ENCODE measurements around the gene SRRM4.

SRRM4 gene

DNA sequence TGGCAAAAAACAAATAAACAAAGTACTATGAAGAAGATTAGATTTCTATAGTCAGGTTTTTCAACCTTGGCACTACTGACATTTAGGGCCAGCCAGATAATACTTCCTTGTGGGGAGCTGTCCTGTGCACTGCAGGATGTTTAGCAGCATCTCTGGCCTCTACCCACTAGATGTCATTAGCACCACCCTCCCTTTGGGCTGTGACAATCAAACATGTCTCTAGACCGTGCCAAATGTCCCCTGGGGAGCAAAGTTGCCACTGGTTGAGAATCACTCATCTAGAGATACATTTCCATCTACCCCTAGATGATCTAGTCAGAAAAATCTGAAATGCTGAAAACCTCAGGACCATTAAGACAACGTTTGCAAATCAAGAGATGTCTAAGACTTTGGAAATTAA, 29.9 kb downstream of the SRRM4 start:
- DNase-seq, result no peak
- Histone ChIP-seq H3K36me3 (no peaks in the 10 kb centered on the region), H3K4me3 (no peak overlapping the region), H3K9me3 (peaks cover 0 to 9% (median 0%) of the 10 kb centered on the region in 3 donors), H3K4me1 (no peaks in the 10 kb centered on the region), H3K27ac (no peak overlapping the region), H3K27me3 (peaks cover 0 to 35% of the 10 kb centered on the region in 2 donors)
- intact Hi-C loops (cut with DNase I; ENCODE audit: low total_unique reads), result no loop called here
- no peak for TF ChIP-seq CTCF (IDR thresholded peaks at IDR 0.05)

DNA sequence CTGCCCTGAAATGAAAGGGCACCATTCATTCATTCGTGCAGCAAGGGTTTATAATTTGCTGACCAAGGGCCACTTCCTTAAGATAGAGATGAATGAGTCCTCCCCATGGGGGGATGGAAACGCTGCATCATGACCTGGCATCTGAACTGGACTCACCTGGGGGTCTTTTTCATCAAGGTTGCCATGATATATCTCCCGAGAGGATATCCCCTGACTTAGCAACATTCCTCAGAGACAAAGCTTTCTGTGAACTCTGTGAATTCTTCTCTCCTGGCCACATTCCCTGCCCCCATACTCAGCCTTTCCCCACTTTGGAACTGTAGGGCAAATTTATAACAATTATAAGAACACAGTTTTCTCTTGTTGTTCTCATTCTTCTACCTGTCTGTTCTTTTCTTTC, 30.8 kb downstream of the SRRM4 start:
- intact Hi-C loops (cut with DNase I; ENCODE audit: low total_unique reads), result no loop called here
- H3K27me3 ChIP-seq, result peaks cover 0 to 35% of the 10 kb centered on the region in 2 donors

DNA sequence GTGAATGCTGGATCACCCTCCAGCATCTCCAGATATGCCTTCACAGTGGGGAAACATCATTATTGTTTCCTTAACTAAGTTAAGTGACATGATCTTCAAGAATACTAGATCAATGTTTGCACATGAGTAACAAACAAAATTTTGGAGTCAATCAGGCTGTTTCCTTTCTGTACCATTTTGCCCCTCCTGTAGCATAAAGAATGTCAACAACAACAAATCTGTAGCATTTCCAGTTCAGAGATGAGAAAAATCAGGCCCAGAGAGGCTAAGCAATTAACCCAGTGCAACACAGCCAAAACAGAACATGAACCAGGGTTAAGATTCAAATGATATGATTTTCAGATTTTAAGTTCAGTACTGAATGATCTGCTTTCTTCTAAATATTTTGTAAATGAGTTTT, 31.7 kb downstream of the SRRM4 start:
- Histone ChIP-seq H3K27ac (no peak overlapping the region), H3K36me3 (no peaks in the 10 kb centered on the region), H3K9me3 (peaks cover 0 to 9% (median 0%) of the 10 kb centered on the region in 3 donors), H3K4me1 (no peaks in the 10 kb centered on the region), H3K27me3 (peaks cover 0 to 35% of the 10 kb centered on the region in 2 donors), H3K4me3 (no peak overlapping the region)
- no peak for DNase-seq
- intact Hi-C loops (cut with DNase I; ENCODE audit: low total_unique reads), result no loop called here
- no peak for TF ChIP-seq CTCF (IDR thresholded peaks at IDR 0.05)

More for the DNA sequence above, 30.8 kb downstream of the SRRM4 start:
- no peak for TF ChIP-seq CTCF (IDR thresholded peaks at IDR 0.05)
- DNase-seq, result no peak
- H3K27ac ChIP-seq, result no peak overlapping the region
- H3K36me3 ChIP-seq, result no peaks in the 10 kb centered on the region
- H3K9me3 ChIP-seq, result peaks cover 0 to 9% (median 0%) of the 10 kb centered on the region in 3 donors
- no peaks in the 10 kb centered on the region for H3K4me1 ChIP-seq
- no peak overlapping the region for H3K4me3 ChIP-seq

GRCh38 chr12:119014368-119014767, 33.0 kb downstream of the SRRM4 start:
- H3K27ac ChIP-seq, result no peak overlapping the region
- H3K36me3 ChIP-seq, result no peaks in the 10 kb centered on the region
- peaks cover 0 to 25% of the 10 kb centered on the region in 2 donors for H3K27me3 ChIP-seq
- peaks cover 0 to 9% (median 0%) of the 10 kb centered on the region in 3 donors for H3K9me3 ChIP-seq
- no peak for TF ChIP-seq CTCF (IDR thresholded peaks at IDR 0.05)
- intact Hi-C loops (cut with DNase I; ENCODE audit: low total_unique reads), result no loop called here
- H3K4me1 ChIP-seq, result no peaks in the 10 kb centered on the region
- H3K4me3 ChIP-seq, result no peak overlapping the region
- no peak for DNase-seq

GRCh38 chr12:119016715-119017114, 35.4 kb downstream of the SRRM4 start:
- Histone ChIP-seq H3K9me3 (peaks cover 0 to 4% (median 3%) of the 10 kb centered on the region in 3 donors), H3K27me3 (peaks cover 0 to 25% of the 10 kb centered on the region in 2 donors), H3K36me3 (no peaks in the 10 kb centered on the region), H3K4me3 (no peak overlapping the region), H3K27ac (no peak overlapping the region), H3K4me1 (no peaks in the 10 kb centered on the region)
- no peak for DNase-seq
- TF ChIP-seq CTCF (IDR thresholded peaks at IDR 0.05), result no peak
- intact Hi-C loops (cut with DNase I; ENCODE audit: low total_unique reads), result no loop called here

DNA sequence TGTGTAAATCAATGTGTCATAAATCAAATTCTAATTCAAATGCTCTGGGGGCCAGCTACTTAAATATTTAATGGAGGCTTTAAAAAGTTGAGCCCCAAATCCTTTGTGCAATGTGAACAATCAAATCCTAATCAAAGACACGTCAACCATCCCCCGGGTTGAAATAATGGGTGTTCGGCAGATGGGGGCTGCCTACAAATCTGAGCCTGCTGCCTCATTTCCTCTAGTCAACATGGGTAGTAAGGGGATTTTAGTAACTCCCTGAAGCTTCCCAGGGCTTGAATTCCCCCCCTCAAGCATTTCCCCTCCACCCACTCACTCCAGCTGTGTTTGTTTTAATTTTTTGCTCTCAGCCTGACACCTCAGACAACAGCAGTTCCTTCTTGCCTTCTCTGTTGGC, 37.8 kb downstream of the SRRM4 start:
- Histone ChIP-seq H3K27ac (no peak overlapping the region), H3K4me1 (no peaks in the 10 kb centered on the region), H3K36me3 (no peaks in the 10 kb centered on the region), H3K27me3 (peaks cover 0 to 25% of the 10 kb centered on the region in 2 donors), H3K9me3 (peaks cover 0 to 4% (median 3%) of the 10 kb centered on the region in 3 donors), H3K4me3 (no peak overlapping the region)
- intact Hi-C loops (cut with DNase I; ENCODE audit: low total_unique reads), result no loop called here
- no peak for DNase-seq
- no peak for TF ChIP-seq CTCF (IDR thresholded peaks at IDR 0.05)

Measured in tibial artery (tissue), 4 donors.